H1 (cell line): ENCODE measurements around the gene CERS5.

Experiments
- BACH1 ChIP-seq: IDR thresholded peaks from 2 replicates; pipeline ENCODE4 v1.6.1; 2012; ENCODE audit warnings: low read length, improper control_type of control experiment
- CEBPB ChIP-seq: IDR thresholded peaks from 2 replicates; pipeline ENCODE4 v1.6.1; 2012; ENCODE audit warnings: low read depth, low read length
- CHD2 ChIP-seq: IDR thresholded peaks from 2 replicates; pipeline ENCODE4 v1.6.1; 2012; ENCODE audit warnings: low read length, improper control_type of control experiment
- CTCF ChIP-seq, 3 experiments: IDR thresholded peaks; 1 replicate in 2 of 3; 2 replicates in 1 of 3; pipeline versions ENCODE4 v1.5.1 to v1.6.1; 2011; ENCODE audit warnings: low read length in 3 of 3, mild to moderate bottlenecking in 3 of 3, inconsistent platforms in 2 of 3, low read depth in 1 of 3, moderate library complexity in 1 of 3; ENCODE audit not compliant: insufficient read depth in 1 of 3; ENCODE audit errors: control extremely low read depth in 1 of 3
- EZH2 ChIP-seq: fragments of 200-600 bp; sonication (generic); IDR thresholded peaks from 2 replicates; pipeline ENCODE4 v1.7.1; 2012; ENCODE audit warnings: low read depth, mild to moderate bottlenecking, moderate library complexity, low read length, inconsistent platforms; ENCODE audit not compliant: severe bottlenecking
- MAX ChIP-seq: IDR thresholded peaks from 2 replicates; pipeline ENCODE4 v1.6.1; 2012; ENCODE audit warnings: inconsistent platforms
- POLR2A ChIP-seq, 2 experiments: IDR thresholded peaks; 1 replicate in 1 of 2; 2 replicates in 1 of 2; pipeline ENCODE4 v1.6.1; 2011; ENCODE audit warnings: low read depth in 2 of 2, low read length in 2 of 2, mild to moderate bottlenecking in 2 of 2; ENCODE audit errors: control extremely low read depth in 1 of 2
- POLR2AphosphoS5 ChIP-seq: IDR thresholded peaks from 2 replicates; pipeline ENCODE4 v1.6.1; 2011; ENCODE audit warnings: low read depth, low read length
- RAD21 ChIP-seq, 2 experiments: IDR thresholded peaks in 1 of 2; conservative IDR thresholded peaks in 1 of 2; 2 replicates each; pipeline ENCODE4 v1.6.1; 2011; ENCODE audit warnings: low read depth in 2 of 2, low read length in 2 of 2, improper control_type of control experiment in 1 of 2, inconsistent platforms in 1 of 2, mild to moderate bottlenecking in 1 of 2, moderate library complexity in 1 of 2
- SIN3A ChIP-seq, 2 experiments: IDR thresholded peaks in 1 of 2; conservative IDR thresholded peaks in 1 of 2; 2 replicates each; pipeline ENCODE4 v1.6.1; 2011 to 2012; ENCODE audit warnings: low read length in 2 of 2, improper control_type of control experiment in 1 of 2, low read depth in 1 of 2, mild to moderate bottlenecking in 1 of 2
- SRF ChIP-seq: IDR thresholded peaks from 2 replicates; pipeline ENCODE4 v1.6.1; 2011; ENCODE audit warnings: mild to moderate bottlenecking, low read depth, low read length, moderate library complexity
- TAF7 ChIP-seq: optimal IDR thresholded peaks from 2 replicates; pipeline ENCODE3; 2011; ENCODE audit warnings: low read depth, mild to moderate bottlenecking, inconsistent platforms, low read length, moderate library complexity, borderline replicate concordance
- TBP ChIP-seq: IDR thresholded peaks from 2 replicates; pipeline ENCODE4 v1.6.1; 2011; ENCODE audit warnings: low read depth, low read length, improper control_type of control experiment
- ZNF274 ChIP-seq: IDR thresholded peaks from 2 replicates; pipeline ENCODE4 v1.7.0; 2012; ENCODE audit warnings: low read length, borderline replicate concordance; ENCODE audit errors: extremely low read depth

- no peak for TF ChIP-seq POLR2A (IDR thresholded peaks at IDR 0.05; ENCODE audit: control extremely low read depth in 1 of 2, low read depth in 2 of 2, low read length in 2 of 2)
- no peak for TF ChIP-seq SRF
- TF ChIP-seq CTCF (IDR thresholded peaks at IDR 0.05; ENCODE audit: control extremely low read depth in 1 of 3, insufficient read depth in 1 of 3, low read depth in 1 of 3, low read length in 3 of 3): no peak
- no peak for TF ChIP-seq POLR2AphosphoS5
- no peak for TF ChIP-seq BACH1
- TF ChIP-seq TAF7: no peak
- no peak for TF ChIP-seq RAD21 (IDR thresholded peaks at IDR 0.05 in 1 of 2, conservative IDR thresholded peaks at IDR 0.05 in 1 of 2; ENCODE audit: low read depth in 2 of 2, low read length in 2 of 2)
- TF ChIP-seq CHD2: no peak
- no peak for TF ChIP-seq TBP
- TF ChIP-seq EZH2: no peak
- TF ChIP-seq SIN3A (conservative IDR thresholded peaks at IDR 0.05 in 1 of 2, IDR thresholded peaks at IDR 0.05 in 1 of 2; ENCODE audit: low read depth in 1 of 2, low read length in 2 of 2): no peak
- no peak for TF ChIP-seq ZNF274
- TF ChIP-seq MAX: no peak
- no peak for TF ChIP-seq CEBPB
Observed at GRCh38 chr12:50119387-50119786, 47.8 kb downstream of the CERS5 start.
